Keratinocyte (primary cell): ENCODE data around the gene IL31. TPM values are rescaled to one million over a fixed set of nuclear protein-coding genes. Genes with fewer than 3 reads are reported as not detected.

Source experiments
- DNase-seq: peaks from one replicate; pipeline ENCODE4 v3.0.0-alpha.2; 2011; ENCODE audit warnings: low read depth, missing footprints, low spot score
- FAIRE-seq: peaks from 2 replicates; lab custom pipeline; 2011; peaks lifted over from hg19 to GRCh38; lab: Jason Lieb, UNC
- H2AFZ ChIP-seq: 2 replicates; pipeline ENCODE4 v1.6.0; 2012; ENCODE audit warnings: low read length, control low read depth, inconsistent platforms; ENCODE audit not compliant: control insufficient read depth
- H3K27ac ChIP-seq: 2 replicates; pipeline ENCODE4 v1.5.1; 2011; ENCODE audit warnings: low read length; ENCODE audit not compliant: control insufficient read depth, insufficient read depth
- H3K27me3 ChIP-seq: 3 replicates; pipeline ENCODE4 v1.6.0; 2011; ENCODE audit warnings: low read length; ENCODE audit not compliant: control insufficient read depth, insufficient read depth; ENCODE audit errors: extremely low read depth
- H3K36me3 ChIP-seq, 2 experiments: 2 replicates in 1 of 2; 3 replicates in 1 of 2; pipeline ENCODE4 v1.5.1; 2011; ENCODE audit warnings: low read length in 2 of 2, mild to moderate bottlenecking in 1 of 2; ENCODE audit not compliant: control insufficient read depth in 2 of 2, insufficient read depth in 2 of 2; ENCODE audit errors: extremely low read depth in 1 of 2
- H3K4me1 ChIP-seq: 3 replicates; pipeline ENCODE4 v1.5.1; 2011; ENCODE audit warnings: low read length; ENCODE audit not compliant: control insufficient read depth, insufficient read depth; ENCODE audit errors: extremely low read depth
- H3K4me2 ChIP-seq: 3 replicates; pipeline ENCODE4 v1.6.0; 2011; ENCODE audit warnings: low read depth, low read length; ENCODE audit not compliant: control insufficient read depth, insufficient read depth; ENCODE audit errors: extremely low read depth
- H3K4me3 ChIP-seq, 3 experiments: fragments of 200-600 bp in 1 of 3; sonication (generic) in 1 of 3; 2 replicates in 2 of 3; 3 replicates in 1 of 3; pipeline ENCODE4 v1.5.1; 2011 to 2016; ENCODE audit warnings: low read length in 3 of 3, mild to moderate bottlenecking in 3 of 3, control low read depth in 2 of 3, inconsistent platforms in 1 of 3, low read depth in 1 of 3, mixed read lengths in 1 of 3, mixed run types in 1 of 3, moderate library complexity in 1 of 3; ENCODE audit not compliant: control insufficient read depth in 2 of 3, insufficient read depth in 2 of 3; ENCODE audit errors: extremely low read depth in 1 of 3
- H3K79me2 ChIP-seq: 2 replicates; pipeline ENCODE4 v1.6.0; 2012; ENCODE audit warnings: low read length; ENCODE audit not compliant: control insufficient read depth, insufficient read depth
- H3K9ac ChIP-seq: 3 replicates; pipeline ENCODE4 v1.6.0; 2011; ENCODE audit warnings: low read length; ENCODE audit not compliant: control insufficient read depth, insufficient read depth; ENCODE audit errors: extremely low read depth
- H3K9me1 ChIP-seq: 3 replicates; pipeline ENCODE4 v1.6.0; 2011; ENCODE audit warnings: low read length; ENCODE audit not compliant: control insufficient read depth, insufficient read depth; ENCODE audit errors: extremely low read depth
- H3K9me3 ChIP-seq: 2 replicates; pipeline ENCODE4 v1.5.1; 2012; ENCODE audit warnings: low read depth, low read length; ENCODE audit not compliant: control insufficient read depth
- H4K20me1 ChIP-seq: 3 replicates; pipeline ENCODE4 v1.6.0; 2011; ENCODE audit warnings: low read length; ENCODE audit not compliant: control insufficient read depth, insufficient read depth; ENCODE audit errors: extremely low read depth
- EZH2 ChIP-seq: IDR thresholded peaks from one replicate; pipeline ENCODE4 v1.6.1; 2012; ENCODE audit warnings: inconsistent platforms, mild to moderate bottlenecking, low read length, moderate library complexity
- dilution Hi-C: fragments of 300-500 bp; cut with MboI; formaldehyde crosslinking; loops from one replicate; pipeline ENCODE4 v1.7.0; 2020; ENCODE audit warnings: low sequenced_read_pairs; ENCODE audit not compliant: extremely low pct_ligation_motif_present
- polyA plus RNA-seq, 5 experiments: library from polyadenylated mRNA; depleted of rRNA in 3 of 5; stranded (reverse) in 3 of 5; stranded (forward) in 1 of 5; unstranded in 1 of 5; fragments of >200 nt; gene quantifications; 1 replicate in 1 of 5; 2 replicates in 3 of 5; 3 replicates in 1 of 5; pipeline versions ENCODE4 v1.2.1 to v1.2.3, GENCODE V29; 2011 to 2012; ENCODE audit warnings: missing spikeins in 2 of 5, low read depth in 1 of 5, low replicate concordance in 1 of 5
- TF ChIP-seq, protein P1 (sequence below), 3 experiments: IDR thresholded peaks in 1 of 3; conservative IDR thresholded peaks in 1 of 3; optimal IDR thresholded peaks in 1 of 3; 2 replicates in 2 of 3; 3 replicates in 1 of 3; pipeline versions ENCODE3 to v1.5.1; 2011; ENCODE audit warnings: low read length in 3 of 3, mild to moderate bottlenecking in 3 of 3, moderate library complexity in 2 of 3, control low read depth in 1 of 3, inconsistent platforms in 1 of 3; ENCODE audit not compliant: insufficient read depth in 2 of 3; ENCODE audit errors: extremely low read depth in 1 of 3

The IL31 gene
- polyA plus RNA-seq, 1 donor (not counting 4 experiments of a cell fraction or from before 2014, with no cell fraction given), result not detected

DNA sequence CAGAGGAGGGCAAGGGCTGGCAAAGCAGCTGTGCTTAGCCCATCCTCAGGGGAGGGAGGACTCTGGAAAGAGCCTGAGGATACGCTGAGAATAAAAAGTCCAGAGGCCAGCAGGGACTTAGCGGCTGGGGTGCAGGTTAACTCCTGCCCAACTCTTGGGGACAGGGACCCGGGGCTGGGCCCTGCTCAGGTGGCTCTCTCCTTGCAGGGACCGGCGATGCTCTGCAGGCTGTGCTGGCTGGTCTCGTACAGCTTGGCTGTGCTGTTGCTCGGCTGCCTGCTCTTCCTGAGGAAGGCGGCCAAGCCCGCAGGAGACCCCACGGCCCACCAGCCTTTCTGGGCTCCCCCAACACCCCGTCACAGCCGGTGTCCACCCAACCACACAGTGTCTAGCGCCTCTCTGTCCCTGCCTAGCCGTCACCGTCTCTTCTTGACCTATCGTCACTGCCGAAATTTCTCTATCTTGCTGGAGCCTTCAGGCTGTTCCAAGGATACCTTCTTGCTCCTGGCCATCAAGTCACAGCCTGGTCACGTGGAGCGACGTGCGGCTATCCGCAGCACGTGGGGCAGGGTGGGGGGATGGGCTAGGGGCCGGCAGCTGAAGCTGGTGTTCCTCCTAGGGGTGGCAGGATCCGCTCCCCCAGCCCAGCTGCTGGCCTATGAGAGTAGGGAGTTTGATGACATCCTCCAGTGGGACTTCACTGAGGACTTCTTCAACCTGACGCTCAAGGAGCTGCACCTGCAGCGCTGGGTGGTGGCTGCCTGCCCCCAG is 32.3 kb upstream of the IL31 start:
- TF ChIP-seq, protein P1, sequence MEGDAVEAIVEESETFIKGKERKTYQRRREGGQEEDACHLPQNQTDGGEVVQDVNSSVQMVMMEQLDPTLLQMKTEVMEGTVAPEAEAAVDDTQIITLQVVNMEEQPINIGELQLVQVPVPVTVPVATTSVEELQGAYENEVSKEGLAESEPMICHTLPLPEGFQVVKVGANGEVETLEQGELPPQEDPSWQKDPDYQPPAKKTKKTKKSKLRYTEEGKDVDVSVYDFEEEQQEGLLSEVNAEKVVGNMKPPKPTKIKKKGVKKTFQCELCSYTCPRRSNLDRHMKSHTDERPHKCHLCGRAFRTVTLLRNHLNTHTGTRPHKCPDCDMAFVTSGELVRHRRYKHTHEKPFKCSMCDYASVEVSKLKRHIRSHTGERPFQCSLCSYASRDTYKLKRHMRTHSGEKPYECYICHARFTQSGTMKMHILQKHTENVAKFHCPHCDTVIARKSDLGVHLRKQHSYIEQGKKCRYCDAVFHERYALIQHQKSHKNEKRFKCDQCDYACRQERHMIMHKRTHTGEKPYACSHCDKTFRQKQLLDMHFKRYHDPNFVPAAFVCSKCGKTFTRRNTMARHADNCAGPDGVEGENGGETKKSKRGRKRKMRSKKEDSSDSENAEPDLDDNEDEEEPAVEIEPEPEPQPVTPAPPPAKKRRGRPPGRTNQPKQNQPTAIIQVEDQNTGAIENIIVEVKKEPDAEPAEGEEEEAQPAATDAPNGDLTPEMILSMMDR (optimal IDR thresholded peaks at IDR 0.05 in 1 of 3, IDR thresholded peaks at IDR 0.05 in 1 of 3, conservative IDR thresholded peaks at IDR 0.05 in 1 of 3; ENCODE audit: extremely low read depth in 1 of 3, insufficient read depth in 2 of 3, low read length in 3 of 3), result no peak
- no peak for TF ChIP-seq EZH2
- dilution Hi-C loops, result no loop called here
- no peak for DNase-seq

GRCh38 chr12:122205053-122205925 is 31.3 kb upstream of the IL31 start:
- TF ChIP-seq, protein P1 (optimal IDR thresholded peaks at IDR 0.05 in 1 of 3, IDR thresholded peaks at IDR 0.05 in 1 of 3, conservative IDR thresholded peaks at IDR 0.05 in 1 of 3; ENCODE audit: extremely low read depth in 1 of 3, insufficient read depth in 2 of 3, low read length in 3 of 3), result no peak
- no peak for TF ChIP-seq EZH2
- H3K4me1 ChIP-seq, result peaks cover 3% of the 10 kb centered on the region
- no peak overlapping the region for H3K9ac ChIP-seq
- H3K36me3 ChIP-seq, result peaks cover 11 to 18% of the 10 kb centered on the region in 2 experiments
- no peak overlapping the region for H2AFZ ChIP-seq
- no peaks in the 10 kb centered on the region for H3K9me1 ChIP-seq
- dilution Hi-C loops, result no loop called here
- FAIRE-seq (no peak), DNase-seq (no peak)
- H3K9me3 ChIP-seq, result no peaks in the 10 kb centered on the region
- no peaks in the 10 kb centered on the region for H4K20me1 ChIP-seq
- no peak overlapping the region for H3K4me3 ChIP-seq
- peaks cover 12% of the 10 kb centered on the region for H3K27me3 ChIP-seq
- no peaks in the 10 kb centered on the region for H3K79me2 ChIP-seq
- H3K4me2 ChIP-seq, result no peak overlapping the region
- no peak overlapping the region for H3K27ac ChIP-seq

More for the DNA sequence above, 32.3 kb upstream of the IL31 start:
- H3K9me1 ChIP-seq, result no peaks in the 10 kb centered on the region
- H3K27ac ChIP-seq, result no peak overlapping the region
- no peak overlapping the region for H3K4me2 ChIP-seq
- H3K9ac ChIP-seq, result no peak overlapping the region
- no peak overlapping the region for H2AFZ ChIP-seq
- no peaks in the 10 kb centered on the region for H4K20me1 ChIP-seq
- no peaks in the 10 kb centered on the region for H3K79me2 ChIP-seq
- no peaks in the 10 kb centered on the region for H3K9me3 ChIP-seq
- peaks cover 12% of the 10 kb centered on the region for H3K27me3 ChIP-seq
- peaks cover 3% of the 10 kb centered on the region for H3K4me1 ChIP-seq
- FAIRE-seq, result no peak
- peaks cover 18% of the 10 kb centered on the region in 2 experiments for H3K36me3 ChIP-seq
- no peak overlapping the region for H3K4me3 ChIP-seq
